H1 (cell line): ENCODE measurements around the gene RELN. TPM values are rescaled to one million over a fixed set of nuclear protein-coding genes. Genes with fewer than 3 reads are reported as not detected.

Experiments
- CTCF ChIA-PET: fragments of 300-600 bp; sonication (Branson Sonifier 250); formaldehyde crosslinking; loops from one replicate; lab custom pipeline; 2021; ENCODE audit not compliant: partially characterized antibody; lab: Charles Lee
- POLR2A ChIA-PET: fragments of 300-600 bp; sonication (Branson Sonifier 250); formaldehyde crosslinking; loops from one replicate; lab custom pipeline; 2021; ENCODE audit warnings: inconsistent platforms; ENCODE audit not compliant: partially characterized antibody; lab: Charles Lee
- DNase-seq, 2 experiments: peaks; one replicate each; pipeline versions ENCODE4 v3.0.0 to v3.0.0-alpha.2; 2010 to 2022; ENCODE audit warnings: low spot score in 2 of 2, low read depth in 1 of 2, mixed read lengths in 1 of 2
- FAIRE-seq: peaks from 2 replicates; lab custom pipeline; 2011; peaks lifted over from hg19 to GRCh38; lab: Jason Lieb, UNC
- H2AFZ ChIP-seq: 2 replicates; pipeline ENCODE4 v1.8.1; 2012; ENCODE audit warnings: low read length, inconsistent platforms
- H2AK5ac ChIP-seq: 2 replicates; pipeline ENCODE4 v1.6.1; 2013; ENCODE audit warnings: low read depth, low read length
- H2BK120ac ChIP-seq: replicated peaks from 2 replicates; pipeline ENCODE3; 2013; ENCODE audit warnings: low read depth, low read length, inconsistent platforms
- H2BK12ac ChIP-seq: 2 replicates; pipeline ENCODE4 v1.6.1; 2013; ENCODE audit warnings: low read depth, low read length
- H2BK15ac ChIP-seq: 2 replicates; pipeline ENCODE4 v1.6.1; 2013; ENCODE audit warnings: low read length
- H2BK20ac ChIP-seq: 2 replicates; pipeline ENCODE4 v1.6.1; 2013; ENCODE audit warnings: low read length
- H2BK5ac ChIP-seq: 2 replicates; pipeline ENCODE4 v1.6.1; 2013; ENCODE audit warnings: low read depth, low read length
- H3K14ac ChIP-seq: 2 replicates; pipeline ENCODE4 v1.6.1; 2013; ENCODE audit warnings: inconsistent platforms; ENCODE audit not compliant: insufficient read length
- H3K18ac ChIP-seq: 2 replicates; pipeline ENCODE4 v1.6.1; 2013; ENCODE audit warnings: low read length; ENCODE audit errors: extremely low read depth
- H3K23ac ChIP-seq: 2 replicates; pipeline ENCODE4 v1.6.1; 2013; ENCODE audit warnings: inconsistent platforms; ENCODE audit not compliant: insufficient read length
- H3K23me2 ChIP-seq: 2 replicates; pipeline ENCODE4 v1.6.1; 2013; ENCODE audit warnings: low read depth, low read length
- H3K27ac ChIP-seq: 2 replicates; pipeline ENCODE4 v1.6.1; 2011; ENCODE audit warnings: low read depth, low read length, inconsistent platforms
- H3K27me3 ChIP-seq, 4 experiments: replicated peaks in 1 of 4; 1 replicate in 1 of 4; 2 replicates in 3 of 4; pipeline versions ENCODE4 v1.6.1 to v1.8.1; 2011 to 2013; ENCODE audit warnings: low read length in 3 of 4, mild to moderate bottlenecking in 3 of 4, inconsistent platforms in 2 of 4, mixed read lengths in 2 of 4, moderate library complexity in 1 of 4; ENCODE audit not compliant: control insufficient read depth in 3 of 4, insufficient read depth in 3 of 4; ENCODE audit errors: extremely low read depth in 1 of 4
- H3K36me3 ChIP-seq, 4 experiments: 2 replicates each; pipeline versions ENCODE4 v1.6.1 to v1.8.1; 2011 to 2013; ENCODE audit warnings: mild to moderate bottlenecking in 4 of 4, low read length in 3 of 4, moderate library complexity in 2 of 4, control low read depth in 1 of 4, inconsistent platforms in 1 of 4; ENCODE audit not compliant: insufficient read depth in 4 of 4, control insufficient read depth in 2 of 4
- H3K4ac ChIP-seq: replicated peaks from 2 replicates; pipeline ENCODE3; 2013; ENCODE audit warnings: low read length, low read depth, mixed read lengths, inconsistent platforms; ENCODE audit not compliant: insufficient read length
- H3K4me1 ChIP-seq, 4 experiments: replicated peaks in 1 of 4; 1 replicate in 1 of 4; 2 replicates in 3 of 4; pipeline versions ENCODE4 v1.6.1 to v1.8.1; 2011 to 2013; ENCODE audit warnings: low read length in 3 of 4, inconsistent platforms in 2 of 4, mixed read lengths in 1 of 4; ENCODE audit not compliant: insufficient read depth in 4 of 4, control insufficient read depth in 3 of 4
- H3K4me2 ChIP-seq, 2 experiments: 2 replicates each; pipeline versions ENCODE4 v1.6.1 to v1.8.1; 2011 to 2013; ENCODE audit warnings: low read depth in 2 of 2, low read length in 2 of 2, control low read depth in 1 of 2, inconsistent platforms in 1 of 2, mild to moderate bottlenecking in 1 of 2; ENCODE audit not compliant: insufficient read depth in 1 of 2
- H3K4me3 ChIP-seq, 4 experiments: fragments of 200-600, 300-600 bp in 1 of 4; sonication (generic), shearing (Covaris generic), sonication (Bioruptor Twin) in 1 of 4; 2 replicates each; pipeline versions ENCODE4 v1.5.1 to v1.8.1; 2011 to 2016; ENCODE audit warnings: low read length in 4 of 4, low read depth in 3 of 4, control low read depth in 2 of 4, inconsistent platforms in 2 of 4, mild to moderate bottlenecking in 2 of 4, mixed read lengths in 1 of 4, moderate library complexity in 1 of 4; ENCODE audit not compliant: insufficient read depth in 2 of 4; ENCODE audit errors: extremely low read depth in 1 of 4
- H3K56ac ChIP-seq: replicated peaks from 2 replicates; pipeline ENCODE3; 2013; ENCODE audit warnings: low read depth, mild to moderate bottlenecking, mixed read lengths, low read length, inconsistent platforms; ENCODE audit not compliant: insufficient read length
- H3K79me1 ChIP-seq: 2 replicates; pipeline ENCODE4 v1.6.1; 2013; ENCODE audit warnings: low read depth, low read length, control low read depth
- H3K79me2 ChIP-seq, 2 experiments: 2 replicates each; pipeline versions ENCODE4 v1.6.1 to v1.8.1; 2012 to 2013; ENCODE audit warnings: low read length in 2 of 2, mild to moderate bottlenecking in 2 of 2, inconsistent platforms in 1 of 2; ENCODE audit not compliant: insufficient read depth in 2 of 2, control insufficient read depth in 1 of 2
- H3K9ac ChIP-seq, 4 experiments: replicated peaks in 1 of 4; 1 replicate in 1 of 4; 2 replicates in 3 of 4; pipeline versions ENCODE4 v1.6.1 to v1.8.1; 2011 to 2013; ENCODE audit warnings: low read depth in 3 of 4, low read length in 3 of 4, control low read depth in 2 of 4, mild to moderate bottlenecking in 2 of 4, moderate library complexity in 2 of 4, inconsistent platforms in 1 of 4; ENCODE audit errors: extremely low read depth in 1 of 4
- H3K9me3 ChIP-seq, 2 experiments: 2 replicates each; pipeline versions ENCODE4 v1.6.1 to v1.8.1; 2012 to 2013; ENCODE audit warnings: mild to moderate bottlenecking in 2 of 2, moderate library complexity in 2 of 2, control low read depth in 1 of 2, inconsistent platforms in 1 of 2, low read depth in 1 of 2, low read length in 1 of 2, mixed read lengths in 1 of 2; ENCODE audit not compliant: insufficient read depth in 2 of 2
- H4K20me1 ChIP-seq, 2 experiments: replicated peaks in 1 of 2; 2 replicates each; pipeline versions ENCODE3 to v1.8.1; 2011 to 2013; ENCODE audit warnings: inconsistent platforms in 2 of 2, low read length in 2 of 2, mild to moderate bottlenecking in 1 of 2; ENCODE audit not compliant: insufficient read depth in 2 of 2, control insufficient read depth in 1 of 2
- H4K5ac ChIP-seq: 2 replicates; pipeline ENCODE4 v1.6.1; 2013; ENCODE audit warnings: low read length, low read depth, mixed read lengths, inconsistent platforms; ENCODE audit not compliant: insufficient read length
- H4K8ac ChIP-seq: 2 replicates; pipeline ENCODE4 v1.8.0; 2013; ENCODE audit warnings: mild to moderate bottlenecking, moderate library complexity, low read length, inconsistent platforms; ENCODE audit not compliant: insufficient read depth; ENCODE audit errors: extremely low read depth
- H4K91ac ChIP-seq: replicated peaks from 2 replicates; pipeline ENCODE3; 2013; ENCODE audit warnings: low read length, mixed read lengths, inconsistent platforms; ENCODE audit not compliant: insufficient read length
- TAF7 ChIP-seq: optimal IDR thresholded peaks from 2 replicates; pipeline ENCODE3; 2011; ENCODE audit warnings: low read depth, mild to moderate bottlenecking, inconsistent platforms, low read length, moderate library complexity, borderline replicate concordance
- WGBS, 2 experiments: shearing (Covaris generic) in 1 of 2; methylation state at CpG; one replicate each; pipeline versions ENCODE4 v1.1.6 to v1.1.7; 2013 to 2015; ENCODE audit warnings: low lambda C conversion rate in 2 of 2, mixed read lengths in 2 of 2, inconsistent platforms in 1 of 2, low coverage in 1 of 2, missing lambda C conversion rate in 1 of 2; ENCODE audit not compliant: insufficient replicate concordance in 2 of 2, insufficient coverage in 1 of 2, insufficient read length in 1 of 2; ENCODE audit errors: extremely low coverage in 1 of 2, missing lambda C conversion rate in 1 of 2; 5-methylcytosine and 5-hydroxymethylcytosine counted together
- polyA plus RNA-seq, 7 experiments: library from polyadenylated mRNA; depleted of rRNA in 3 of 7; stranded (reverse) in 5 of 7; unstranded in 2 of 7; fragments of >200 nt in 5 of 7; fragments of 200-250 nt in 2 of 7; gene quantifications; 1 replicate in 5 of 7; 2 replicates in 1 of 7; 4 replicates in 1 of 7; pipeline versions ENCODE4 v1.2.1 to v1.2.3, GENCODE V29; 2011 to 2013; ENCODE audit warnings: missing spikeins in 2 of 7, mixed read lengths in 2 of 7
- total RNA-seq: library from RNA; stranded (reverse); fragmentation: NEBNext Ultra II Directional; extraction: Animal tissue kit (Norgen Biotek cat#: 25700); gene quantifications from 2 replicates; pipeline ENCODE4 v1.2.1, GENCODE V29; 2021

Gene RELN
- total and polyA plus RNA-seq, 2 of the 8 experiments (the other 6 are each of a cell fraction or from before 2014, with no cell fraction given) = 0.03 to 0.07 TPM

- Histone ChIP-seq H3K9me3 (no peaks in the 10 kb centered on the region), H2AFZ (no peak overlapping the region), H3K56ac (no peak overlapping the region), H3K23ac (no peak overlapping the region), H3K9ac (no peak overlapping the region), H3K23me2 (no peaks in the 10 kb centered on the region), H2BK12ac (no peak overlapping the region), H3K27me3 (no peaks in the 10 kb centered on the region), H3K36me3 (no peaks in the 10 kb centered on the region), H3K18ac (no peak overlapping the region), H3K14ac (no peak overlapping the region), H2AK5ac (no peak overlapping the region), H4K8ac (no peak overlapping the region), H3K4ac (no peak overlapping the region), H2BK20ac (no peak overlapping the region), H3K4me2 (no peak overlapping the region), H2BK15ac (no peak overlapping the region), H4K91ac (no peak overlapping the region), H2BK120ac (no peak overlapping the region), H2BK5ac (no peak overlapping the region), H3K4me1 (no peaks in the 10 kb centered on the region), H3K79me2 (no peaks in the 10 kb centered on the region), H3K27ac (no peak overlapping the region), H4K5ac (no peak overlapping the region), H3K4me3 (no peak overlapping the region), H4K20me1 (no peaks in the 10 kb centered on the region), H3K79me1 (no peaks in the 10 kb centered on the region)
- ChIA-PET CTCF (interaction anchor here (1.0 to 1.2 kb wide), 3 partner anchors 10 to 69 kb away, joined by 3 to 4 read pairs (median 3); no protein-coding TSS in a partner anchor), POLR2A (no interaction called here)
- WGBS, 2 experiments = 94% methylated on average over 3 of the region's 3 CpGs; no CpG with 5 or more reads in 1 of the 2 experiments
- FAIRE-seq (no peak), DNase-seq (no peak)
- TF ChIP-seq TAF7 = no peak
These were observed 191.7 kb downstream of the RELN start for GRCh38 chr7:103797647-103798307.
